Aorta (tissue), 5 donors: ENCODE results near the gene EPS8L2. TPM values are rescaled to one million over a fixed set of nuclear protein-coding genes. Genes with fewer than 3 reads are reported as not detected.

ENCODE experiments used
- ATAC-seq: fragments of 200-7000 bp; cut with Tn5 transposase; one replicate; pipeline ENCODE4 v1.9.1; 2022; ENCODE audit warnings: moderate library complexity; ENCODE audit not compliant: low FRiP score
- DNase-seq, 2 donors: peaks; one replicate each; pipeline ENCODE4 v3.0.0-alpha.2; 2020
- H3K27ac ChIP-seq, 2 donors: one replicate each; pipeline ENCODE4 v1.5.1; 2013; ENCODE audit warnings: low read length in 2 of 2, mild to moderate bottlenecking in 2 of 2, moderate library complexity in 2 of 2, control low read depth in 1 of 2, inconsistent platforms in 1 of 2, low read depth in 1 of 2
- H3K27me3 ChIP-seq, 2 donors: one replicate each; pipeline ENCODE4 v1.6.1; 2013; ENCODE audit warnings: control low read depth in 1 of 2, low read length in 1 of 2, mild to moderate bottlenecking in 1 of 2, moderate library complexity in 1 of 2; ENCODE audit not compliant: insufficient read depth in 2 of 2, control insufficient read depth in 1 of 2
- H3K36me3 ChIP-seq, 2 donors: one replicate each; pipeline ENCODE4 v1.6.1; 2013; ENCODE audit warnings: control low read depth in 1 of 2, low read length in 1 of 2, mild to moderate bottlenecking in 1 of 2; ENCODE audit not compliant: insufficient read depth in 2 of 2, control insufficient read depth in 1 of 2
- H3K4me1 ChIP-seq, 2 donors: one replicate each; pipeline ENCODE4 v1.6.1; 2013; ENCODE audit warnings: low read length in 2 of 2, control low read depth in 1 of 2, mild to moderate bottlenecking in 1 of 2, moderate library complexity in 1 of 2; ENCODE audit not compliant: insufficient read depth in 2 of 2, control insufficient read depth in 1 of 2
- H3K4me3 ChIP-seq, 2 donors: one replicate each; pipeline ENCODE4 v1.5.1; 2013; ENCODE audit warnings: low read length in 2 of 2, control low read depth in 1 of 2, mild to moderate bottlenecking in 1 of 2
- H3K9me3 ChIP-seq: one replicate; pipeline ENCODE4 v1.6.1; 2013; ENCODE audit warnings: mild to moderate bottlenecking, low read length; ENCODE audit not compliant: control insufficient read depth
- WGBS, 2 donors: extraction: QIAGEN DNeasy Blood & Tissue Kit; methylation state at CpG; one replicate each; pipeline ENCODE4 v1.1.7; 2013; 5-methylcytosine and 5-hydroxymethylcytosine counted together
- intact Hi-C, 2 donors: fragments of 100-400 bp; cut with DNase I; formaldehyde crosslinking; loops; one replicate each; pipeline versions ENCODE4 v1.14.2 to v1.15.0; 2022
- polyA plus RNA-seq, 2 donors: library from polyadenylated mRNA; stranded (reverse); fragments of 200-250 nt; gene quantifications; one replicate each; pipeline ENCODE4 v1.2.3, GENCODE V29; 2013
- total RNA-seq, 2 donors: library from RNA; stranded (reverse); fragmentation: NEBNext Ultra II Directional; extraction: Animal tissue kit (Norgen Biotek cat#: 25700); gene quantifications; one replicate each; pipeline ENCODE4 v1.2.1, GENCODE V29; 2021
- donor health status: healthy with polysubstance abuse.
- donor health status: Bipolar disorder and iron deficiency.
- donor health status: DM: no; HTN: no; CAD: no.
- donor health status: DM: no; HTN: no; CAD: no.
- donor health status: DM: yes; HTN: yes; CAD: no.

Gene EPS8L2
- total and polyA plus RNA-seq, 4 donors = 41.0 to 102 (median 54.8) TPM

DNA sequence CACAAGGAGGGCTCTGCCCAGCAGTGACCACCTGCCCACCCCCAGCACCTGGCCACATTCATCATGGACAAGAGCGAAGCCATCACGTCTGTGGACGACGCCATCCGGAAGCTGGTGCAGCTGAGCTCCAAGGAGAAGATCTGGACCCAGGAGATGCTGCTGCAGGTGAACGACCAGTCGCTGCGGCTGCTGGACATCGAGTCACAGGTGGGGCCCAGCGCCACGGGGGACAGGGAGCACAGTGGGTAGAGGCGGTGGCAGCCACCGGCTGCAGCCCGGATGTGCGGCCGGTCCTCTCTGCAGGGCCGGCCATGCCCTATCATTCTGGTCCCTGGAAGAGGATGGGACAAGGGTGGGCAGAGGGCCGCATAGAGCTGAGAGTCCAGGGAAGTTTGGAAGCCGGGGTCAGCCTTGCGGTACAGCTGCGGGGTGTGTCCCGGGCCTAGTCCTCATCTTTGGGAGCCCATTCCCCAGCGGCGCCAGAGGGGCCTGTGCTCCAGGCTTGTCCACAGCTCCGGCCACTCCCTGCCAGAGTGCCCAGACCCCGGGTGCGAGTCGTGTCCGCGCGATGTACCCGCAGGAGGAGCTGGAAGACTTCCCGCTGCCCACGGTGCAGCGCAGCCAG lies 14.1 kb downstream of the EPS8L2 start:
- WGBS, 2 donors = 64 to 67% methylated on average over 34 to 35 of the region's 35 CpGs
- intact Hi-C loops = no loop called here
- no peak overlapping the region for H3K27ac ChIP-seq
- no peaks in the 10 kb centered on the region for H3K9me3 ChIP-seq
- H3K4me1 ChIP-seq = no peaks in the 10 kb centered on the region
- no peak overlapping the region for H3K4me3 ChIP-seq
- H3K27me3 ChIP-seq = no peaks in the 10 kb centered on the region
- no peak for DNase-seq
- no peaks in the 10 kb centered on the region for H3K36me3 ChIP-seq
- peak; percentile 12 for ATAC-seq

GRCh38 chr11:720642-721246 lies 14.7 kb downstream of the EPS8L2 start:
- Histone ChIP-seq H3K36me3 (no peaks in the 10 kb centered on the region), H3K4me1 (no peaks in the 10 kb centered on the region), H3K9me3 (no peaks in the 10 kb centered on the region), H3K27ac (no peak overlapping the region), H3K27me3 (no peaks in the 10 kb centered on the region), H3K4me3 (no peak overlapping the region)
- 5 to 12% methylated on average over 43 to 53 of the region's 53 CpGs for WGBS, 2 donors
- ATAC-seq (no peak), DNase-seq (peak; percentile 48 to 87)
- intact Hi-C loops = no loop called here

DNA sequence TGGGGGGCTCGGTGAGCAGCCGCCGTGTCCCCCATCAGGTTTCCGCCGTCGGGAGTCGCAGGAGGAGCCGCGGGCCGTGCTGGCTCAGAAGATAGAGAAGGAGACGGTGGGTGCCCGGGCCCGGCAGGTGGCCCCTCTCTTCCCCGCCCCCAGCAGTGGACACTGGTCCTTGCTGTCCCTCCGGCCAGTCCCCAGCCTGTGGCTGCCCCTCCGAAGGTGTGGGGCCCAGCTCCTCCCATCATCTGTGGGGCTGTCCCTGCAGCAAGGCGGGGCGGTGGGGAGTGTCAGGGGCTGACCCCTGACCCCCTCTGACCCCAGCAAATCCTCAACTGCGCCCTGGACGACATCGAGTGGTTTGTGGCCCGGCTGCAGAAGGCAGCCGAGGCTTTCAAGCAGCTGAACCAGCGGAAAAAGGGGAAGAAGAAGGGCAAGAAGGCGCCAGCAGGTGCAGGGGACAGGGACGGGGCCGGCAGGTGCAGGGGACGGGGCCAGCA lies 15.3 kb downstream of the EPS8L2 start:
- Histone ChIP-seq H3K9me3 (no peaks in the 10 kb centered on the region), H3K4me3 (no peak overlapping the region), H3K27ac (no peak overlapping the region), H3K4me1 (no peaks in the 10 kb centered on the region), H3K36me3 (no peaks in the 10 kb centered on the region), H3K27me3 (no peaks in the 10 kb centered on the region)
- DNase-seq = peak in 1 of 2 donors; percentile 50
- ATAC-seq = no peak
- intact Hi-C loops = no loop called here
- WGBS, 2 donors = 25 to 37% methylated on average over 24 to 28 of the region's 28 CpGs

- no peak overlapping the region for H3K27ac ChIP-seq
- ATAC-seq (peak; percentile 24), DNase-seq (peak; percentile 66 to 83)
- no peak overlapping the region for H3K4me3 ChIP-seq
- no peaks in the 10 kb centered on the region for H3K4me1 ChIP-seq
- H3K27me3 ChIP-seq = no peaks in the 10 kb centered on the region
- WGBS, 2 donors = 45 to 47% methylated on average over 33 of the region's 33 CpGs
- H3K36me3 ChIP-seq = no peaks in the 10 kb centered on the region
- H3K9me3 ChIP-seq = no peaks in the 10 kb centered on the region
- intact Hi-C loops = no loop called here
These were observed 15.8 kb downstream of the EPS8L2 start for GRCh38 chr11:721741-722345.

DNA sequence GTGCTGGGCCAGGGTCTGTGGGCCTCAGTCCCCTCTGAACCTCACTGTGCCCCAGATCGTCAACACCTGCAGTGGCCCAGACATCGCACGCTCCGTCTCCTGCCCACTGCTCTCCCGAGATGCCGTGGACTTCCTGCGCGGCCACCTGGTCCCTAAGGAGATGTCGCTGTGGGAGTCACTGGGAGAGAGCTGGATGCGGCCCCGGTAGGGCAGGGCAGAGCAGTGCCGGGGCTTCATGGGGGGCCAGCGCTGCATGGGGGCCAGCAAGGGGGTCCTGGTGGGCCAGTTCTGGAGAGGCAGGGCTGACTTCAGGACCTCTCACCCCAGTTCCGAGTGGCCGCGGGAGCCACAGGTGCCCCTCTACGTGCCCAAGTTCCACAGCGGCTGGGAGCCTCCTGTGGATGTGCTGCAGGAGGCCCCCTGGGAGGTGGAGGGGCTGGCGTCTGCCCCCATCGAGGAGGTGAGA lies 16.3 kb downstream of the EPS8L2 start:
- H3K4me3 ChIP-seq = no peak overlapping the region
- H3K9me3 ChIP-seq = no peaks in the 10 kb centered on the region
- ATAC-seq (no peak), DNase-seq (no peak)
- no peaks in the 10 kb centered on the region for H3K36me3 ChIP-seq
- WGBS, 2 donors = 62 to 69% methylated on average over 15 to 20 of the region's 20 CpGs
- H3K4me1 ChIP-seq = no peaks in the 10 kb centered on the region
- H3K27ac ChIP-seq = no peak overlapping the region
- intact Hi-C loops = no loop called here
- no peaks in the 10 kb centered on the region for H3K27me3 ChIP-seq

- no peaks in the 10 kb centered on the region for H3K4me1 ChIP-seq
- ATAC-seq = no peak
These were observed 17.3 kb downstream of the EPS8L2 start for GRCh38 chr11:723120-723883.

GRCh38 chr11:724049-724777 lies 18.2 kb downstream of the EPS8L2 start:
- WGBS, 2 donors = 71 to 74% methylated on average over 15 to 19 of the region's 19 CpGs
- DNase-seq = peak in 1 of 2 donors; percentile 56
- Histone ChIP-seq H3K9me3 (no peaks in the 10 kb centered on the region), H3K36me3 (no peaks in the 10 kb centered on the region), H3K27me3 (no peaks in the 10 kb centered on the region), H3K27ac (no peak overlapping the region), H3K4me3 (no peak overlapping the region), H3K4me1 (no peaks in the 10 kb centered on the region)
- no peak for ATAC-seq
- intact Hi-C loops = no loop called here

More at GRCh38 chr11:723120-723883, 17.3 kb downstream of the EPS8L2 start:
- intact Hi-C loops = no loop called here
- no peak for DNase-seq
- H3K27me3 ChIP-seq = no peaks in the 10 kb centered on the region
- 52 to 55% methylated on average over 8 of the region's 8 CpGs for WGBS, 2 donors
- no peak overlapping the region for H3K27ac ChIP-seq
- H3K4me3 ChIP-seq = no peak overlapping the region
- no peaks in the 10 kb centered on the region for H3K36me3 ChIP-seq
- no peaks in the 10 kb centered on the region for H3K9me3 ChIP-seq

DNA sequence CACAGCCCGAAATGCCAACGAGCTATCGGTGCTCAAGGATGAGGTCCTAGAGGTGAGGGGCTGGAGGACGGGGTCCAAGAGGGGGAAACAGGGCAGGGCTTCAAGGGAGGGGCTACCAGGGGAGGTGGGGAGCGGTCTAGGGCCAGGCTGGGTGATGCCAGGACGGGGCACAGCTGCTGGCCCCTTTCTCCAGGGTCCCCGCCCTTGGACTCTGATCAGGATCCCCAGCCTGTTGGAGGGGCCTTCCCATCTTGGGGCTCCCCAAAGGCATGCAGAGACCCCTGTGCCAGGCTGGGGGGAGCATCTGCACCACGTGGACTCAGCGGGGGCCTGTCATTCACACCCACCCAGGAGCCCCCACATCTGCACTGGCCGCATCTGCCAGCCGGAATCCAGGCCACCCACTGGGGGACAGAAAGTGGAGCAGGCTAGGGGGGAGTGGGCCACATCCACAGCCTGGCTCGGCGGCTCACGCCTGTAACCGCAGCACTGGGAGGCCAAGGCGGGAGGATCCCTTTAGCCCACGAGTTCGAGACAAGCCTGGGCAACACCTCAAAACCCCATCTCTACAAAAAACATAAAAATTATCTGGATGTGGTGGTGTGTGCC lies 18.9 kb downstream of the EPS8L2 start:
- no peaks in the 10 kb centered on the region for H3K4me1 ChIP-seq
- 68 to 70% methylated on average over 18 of the region's 18 CpGs for WGBS, 2 donors
- H3K4me3 ChIP-seq = no peak overlapping the region
- no peak overlapping the region for H3K27ac ChIP-seq
- no peaks in the 10 kb centered on the region for H3K9me3 ChIP-seq
- DNase-seq = no peak
- no peaks in the 10 kb centered on the region for H3K27me3 ChIP-seq
- H3K36me3 ChIP-seq = no peaks in the 10 kb centered on the region
- ATAC-seq = no peak
- intact Hi-C loops = loop anchor here in 1 of 2 donors (5.0 kb wide), 1 partner anchor 58 kb away; no protein-coding TSS in a partner anchor
